H1 (cell line): ENCODE results near the gene AGAP3. TPM values are rescaled to one million over a fixed set of nuclear protein-coding genes. Genes with fewer than 3 reads are reported as not detected.

Experiments used
- CTCF ChIA-PET: fragments of 300-600 bp; sonication (Branson Sonifier 250); formaldehyde crosslinking; loops from one replicate; lab custom pipeline; 2021; ENCODE audit not compliant: partially characterized antibody; lab: Charles Lee
- POLR2A ChIA-PET: fragments of 300-600 bp; sonication (Branson Sonifier 250); formaldehyde crosslinking; loops from one replicate; lab custom pipeline; 2021; ENCODE audit warnings: inconsistent platforms; ENCODE audit not compliant: partially characterized antibody; lab: Charles Lee
- DNase-seq, 2 experiments: peaks; one replicate each; pipeline versions ENCODE4 v3.0.0 to v3.0.0-alpha.2; 2010 to 2022; ENCODE audit warnings: low spot score in 2 of 2, low read depth in 1 of 2, mixed read lengths in 1 of 2
- FAIRE-seq: peaks from 2 replicates; lab custom pipeline; 2011; peaks lifted over from hg19 to GRCh38; lab: Jason Lieb, UNC
- H2AFZ ChIP-seq: 2 replicates; pipeline ENCODE4 v1.8.1; 2012; ENCODE audit warnings: low read length, inconsistent platforms
- H2AK5ac ChIP-seq: 2 replicates; pipeline ENCODE4 v1.6.1; 2013; ENCODE audit warnings: low read depth, low read length
- H2BK120ac ChIP-seq: replicated peaks from 2 replicates; pipeline ENCODE3; 2013; ENCODE audit warnings: low read depth, low read length, inconsistent platforms
- H2BK12ac ChIP-seq: 2 replicates; pipeline ENCODE4 v1.6.1; 2013; ENCODE audit warnings: low read depth, low read length
- H2BK15ac ChIP-seq: 2 replicates; pipeline ENCODE4 v1.6.1; 2013; ENCODE audit warnings: low read length
- H2BK20ac ChIP-seq: 2 replicates; pipeline ENCODE4 v1.6.1; 2013; ENCODE audit warnings: low read length
- H2BK5ac ChIP-seq: 2 replicates; pipeline ENCODE4 v1.6.1; 2013; ENCODE audit warnings: low read depth, low read length
- H3K14ac ChIP-seq: 2 replicates; pipeline ENCODE4 v1.6.1; 2013; ENCODE audit warnings: inconsistent platforms; ENCODE audit not compliant: insufficient read length
- H3K18ac ChIP-seq: 2 replicates; pipeline ENCODE4 v1.6.1; 2013; ENCODE audit warnings: low read length; ENCODE audit errors: extremely low read depth
- H3K23ac ChIP-seq: 2 replicates; pipeline ENCODE4 v1.6.1; 2013; ENCODE audit warnings: inconsistent platforms; ENCODE audit not compliant: insufficient read length
- H3K23me2 ChIP-seq: 2 replicates; pipeline ENCODE4 v1.6.1; 2013; ENCODE audit warnings: low read depth, low read length
- H3K27ac ChIP-seq: 2 replicates; pipeline ENCODE4 v1.6.1; 2011; ENCODE audit warnings: low read depth, low read length, inconsistent platforms
- H3K27me3 ChIP-seq, 4 experiments: replicated peaks in 1 of 4; 1 replicate in 1 of 4; 2 replicates in 3 of 4; pipeline versions ENCODE4 v1.6.1 to v1.8.1; 2011 to 2013; ENCODE audit warnings: low read length in 3 of 4, mild to moderate bottlenecking in 3 of 4, inconsistent platforms in 2 of 4, mixed read lengths in 2 of 4, moderate library complexity in 1 of 4; ENCODE audit not compliant: control insufficient read depth in 3 of 4, insufficient read depth in 3 of 4; ENCODE audit errors: extremely low read depth in 1 of 4
- H3K36me3 ChIP-seq, 4 experiments: 2 replicates each; pipeline versions ENCODE4 v1.6.1 to v1.8.1; 2011 to 2013; ENCODE audit warnings: mild to moderate bottlenecking in 4 of 4, low read length in 3 of 4, moderate library complexity in 2 of 4, control low read depth in 1 of 4, inconsistent platforms in 1 of 4; ENCODE audit not compliant: insufficient read depth in 4 of 4, control insufficient read depth in 2 of 4
- H3K4ac ChIP-seq: replicated peaks from 2 replicates; pipeline ENCODE3; 2013; ENCODE audit warnings: low read length, low read depth, mixed read lengths, inconsistent platforms; ENCODE audit not compliant: insufficient read length
- H3K4me1 ChIP-seq, 4 experiments: replicated peaks in 1 of 4; 1 replicate in 1 of 4; 2 replicates in 3 of 4; pipeline versions ENCODE4 v1.6.1 to v1.8.1; 2011 to 2013; ENCODE audit warnings: low read length in 3 of 4, inconsistent platforms in 2 of 4, mixed read lengths in 1 of 4; ENCODE audit not compliant: insufficient read depth in 4 of 4, control insufficient read depth in 3 of 4
- H3K4me2 ChIP-seq, 2 experiments: 2 replicates each; pipeline versions ENCODE4 v1.6.1 to v1.8.1; 2011 to 2013; ENCODE audit warnings: low read depth in 2 of 2, low read length in 2 of 2, control low read depth in 1 of 2, inconsistent platforms in 1 of 2, mild to moderate bottlenecking in 1 of 2; ENCODE audit not compliant: insufficient read depth in 1 of 2
- H3K4me3 ChIP-seq, 4 experiments: fragments of 200-600, 300-600 bp in 1 of 4; sonication (generic), shearing (Covaris generic), sonication (Bioruptor Twin) in 1 of 4; 2 replicates each; pipeline versions ENCODE4 v1.5.1 to v1.8.1; 2011 to 2016; ENCODE audit warnings: low read length in 4 of 4, low read depth in 3 of 4, control low read depth in 2 of 4, inconsistent platforms in 2 of 4, mild to moderate bottlenecking in 2 of 4, mixed read lengths in 1 of 4, moderate library complexity in 1 of 4; ENCODE audit not compliant: insufficient read depth in 2 of 4; ENCODE audit errors: extremely low read depth in 1 of 4
- H3K56ac ChIP-seq: replicated peaks from 2 replicates; pipeline ENCODE3; 2013; ENCODE audit warnings: low read depth, mild to moderate bottlenecking, mixed read lengths, low read length, inconsistent platforms; ENCODE audit not compliant: insufficient read length
- H3K79me1 ChIP-seq: 2 replicates; pipeline ENCODE4 v1.6.1; 2013; ENCODE audit warnings: low read depth, low read length, control low read depth
- H3K79me2 ChIP-seq, 2 experiments: 2 replicates each; pipeline versions ENCODE4 v1.6.1 to v1.8.1; 2012 to 2013; ENCODE audit warnings: low read length in 2 of 2, mild to moderate bottlenecking in 2 of 2, inconsistent platforms in 1 of 2; ENCODE audit not compliant: insufficient read depth in 2 of 2, control insufficient read depth in 1 of 2
- H3K9ac ChIP-seq, 4 experiments: replicated peaks in 1 of 4; 1 replicate in 1 of 4; 2 replicates in 3 of 4; pipeline versions ENCODE4 v1.6.1 to v1.8.1; 2011 to 2013; ENCODE audit warnings: low read depth in 3 of 4, low read length in 3 of 4, control low read depth in 2 of 4, mild to moderate bottlenecking in 2 of 4, moderate library complexity in 2 of 4, inconsistent platforms in 1 of 4; ENCODE audit errors: extremely low read depth in 1 of 4
- H3K9me3 ChIP-seq, 2 experiments: 2 replicates each; pipeline versions ENCODE4 v1.6.1 to v1.8.1; 2012 to 2013; ENCODE audit warnings: mild to moderate bottlenecking in 2 of 2, moderate library complexity in 2 of 2, control low read depth in 1 of 2, inconsistent platforms in 1 of 2, low read depth in 1 of 2, low read length in 1 of 2, mixed read lengths in 1 of 2; ENCODE audit not compliant: insufficient read depth in 2 of 2
- H4K20me1 ChIP-seq, 2 experiments: replicated peaks in 1 of 2; 2 replicates each; pipeline versions ENCODE3 to v1.8.1; 2011 to 2013; ENCODE audit warnings: inconsistent platforms in 2 of 2, low read length in 2 of 2, mild to moderate bottlenecking in 1 of 2; ENCODE audit not compliant: insufficient read depth in 2 of 2, control insufficient read depth in 1 of 2
- H4K5ac ChIP-seq: 2 replicates; pipeline ENCODE4 v1.6.1; 2013; ENCODE audit warnings: low read length, low read depth, mixed read lengths, inconsistent platforms; ENCODE audit not compliant: insufficient read length
- H4K8ac ChIP-seq: 2 replicates; pipeline ENCODE4 v1.8.0; 2013; ENCODE audit warnings: mild to moderate bottlenecking, moderate library complexity, low read length, inconsistent platforms; ENCODE audit not compliant: insufficient read depth; ENCODE audit errors: extremely low read depth
- H4K91ac ChIP-seq: replicated peaks from 2 replicates; pipeline ENCODE3; 2013; ENCODE audit warnings: low read length, mixed read lengths, inconsistent platforms; ENCODE audit not compliant: insufficient read length
- ASH2L ChIP-seq: fragments of 200-600, 300-600 bp; sonication (generic); IDR thresholded peaks from one replicate; pipeline ENCODE4 v1.7.1; 2017; ENCODE audit warnings: low read length
- BACH1 ChIP-seq: IDR thresholded peaks from 2 replicates; pipeline ENCODE4 v1.6.1; 2012; ENCODE audit warnings: low read length, improper control_type of control experiment
- BCL11A ChIP-seq, 2 experiments: IDR thresholded peaks; one replicate each; pipeline ENCODE4 v1.6.1; 2011; ENCODE audit warnings: low read depth in 2 of 2, low read length in 2 of 2, mild to moderate bottlenecking in 2 of 2
- NANOG ChIP-seq: IDR thresholded peaks from 2 replicates; pipeline ENCODE4 v1.6.1; 2011; ENCODE audit warnings: low read length, low read depth, mild to moderate bottlenecking, inconsistent platforms; ENCODE audit not compliant: insufficient read depth, poor library complexity, severe bottlenecking
- POLR2AphosphoS5 ChIP-seq: IDR thresholded peaks from 2 replicates; pipeline ENCODE4 v1.6.1; 2011; ENCODE audit warnings: low read depth, low read length
- SIRT6 ChIP-seq: IDR thresholded peaks from one replicate; pipeline ENCODE4 v1.7.1; 2012; ENCODE audit warnings: low read length, inconsistent platforms
- WGBS, 2 experiments: shearing (Covaris generic) in 1 of 2; methylation state at CpG; one replicate each; pipeline versions ENCODE4 v1.1.6 to v1.1.7; 2013 to 2015; ENCODE audit warnings: low lambda C conversion rate in 2 of 2, mixed read lengths in 2 of 2, inconsistent platforms in 1 of 2, low coverage in 1 of 2, missing lambda C conversion rate in 1 of 2; ENCODE audit not compliant: insufficient replicate concordance in 2 of 2, insufficient coverage in 1 of 2, insufficient read length in 1 of 2; ENCODE audit errors: extremely low coverage in 1 of 2, missing lambda C conversion rate in 1 of 2; 5-methylcytosine and 5-hydroxymethylcytosine counted together
- polyA plus RNA-seq, 7 experiments: library from polyadenylated mRNA; depleted of rRNA in 3 of 7; stranded (reverse) in 5 of 7; unstranded in 2 of 7; fragments of >200 nt in 5 of 7; fragments of 200-250 nt in 2 of 7; gene quantifications; 1 replicate in 5 of 7; 2 replicates in 1 of 7; 4 replicates in 1 of 7; pipeline versions ENCODE4 v1.2.1 to v1.2.3, GENCODE V29; 2011 to 2013; ENCODE audit warnings: missing spikeins in 2 of 7, mixed read lengths in 2 of 7
- total RNA-seq: library from RNA; stranded (reverse); fragmentation: NEBNext Ultra II Directional; extraction: Animal tissue kit (Norgen Biotek cat#: 25700); gene quantifications from 2 replicates; pipeline ENCODE4 v1.2.1, GENCODE V29; 2021

Gene AGAP3
- total and polyA plus RNA-seq, 2 of the 8 experiments (the other 6 are each of a cell fraction or from before 2014, with no cell fraction given) = 66.4 to 120 TPM

DNA sequence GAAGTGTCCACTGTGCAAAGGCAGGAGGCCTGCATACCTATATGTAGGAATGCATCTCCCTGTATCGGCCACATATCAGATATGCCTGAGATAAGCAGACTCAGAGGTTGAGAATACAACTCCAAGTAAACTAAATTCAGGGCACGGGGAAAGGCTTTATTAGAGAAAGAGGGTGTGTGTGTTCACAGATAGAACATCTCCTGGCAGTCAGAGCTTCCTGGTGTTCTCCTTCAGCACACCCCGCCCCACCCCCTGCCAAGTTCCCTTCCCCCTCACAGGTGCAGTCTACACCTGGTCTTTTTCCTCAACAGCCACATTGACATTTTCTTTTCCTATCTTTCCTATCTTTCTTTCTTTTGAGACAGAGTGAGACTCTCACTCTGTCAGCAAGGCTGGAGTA lies 64.1 kb downstream of the AGAP3 start:
- H3K79me1 ChIP-seq = no peaks in the 10 kb centered on the region
- H3K4me2 ChIP-seq = no peak overlapping the region
- no peaks in the 10 kb centered on the region for H3K36me3 ChIP-seq
- H2BK120ac ChIP-seq = no peak overlapping the region
- H4K8ac ChIP-seq = no peak overlapping the region
- H3K14ac ChIP-seq = no peak overlapping the region
- POLR2A ChIA-PET = interaction anchor here (2.1 kb wide), 1 partner anchor 11 kb away, joined by 8 read pairs; no protein-coding TSS in a partner anchor
- no peak overlapping the region for H2BK15ac ChIP-seq
- no peak overlapping the region for H3K9ac ChIP-seq
- CTCF ChIA-PET = interaction anchor here (1.0 to 18.9 kb wide), 8 partner anchors 9 to 132 kb away, joined by 3 to 197 read pairs (median 4); no protein-coding TSS in a partner anchor
- H2AK5ac ChIP-seq = no peak overlapping the region
- no peaks in the 10 kb centered on the region for H3K4me1 ChIP-seq
- no peak overlapping the region for H2AFZ ChIP-seq
- 78% methylated on average over 2 of the region's 3 CpGs; no CpG with 5 or more reads in 1 of the 2 experiments for WGBS, 2 experiments
- H2BK5ac ChIP-seq = no peak overlapping the region
- H3K56ac ChIP-seq = no peak overlapping the region
- H3K4me3 ChIP-seq = no peak overlapping the region
- H2BK12ac ChIP-seq = no peak overlapping the region
- no peaks in the 10 kb centered on the region for H3K9me3 ChIP-seq
- peaks cover 0 to 5% (median 2%) of the 10 kb centered on the region in 4 experiments; a peak in 3 of 7 replicates for H3K27me3 ChIP-seq
- no peak overlapping the region for H3K4ac ChIP-seq
- DNase-seq (no peak), FAIRE-seq (no peak)
- H2BK20ac ChIP-seq = no peak overlapping the region
- no peaks in the 10 kb centered on the region for H4K20me1 ChIP-seq
- no peak overlapping the region for H3K23ac ChIP-seq
- H3K79me2 ChIP-seq = no peaks in the 10 kb centered on the region
- H4K91ac ChIP-seq = no peak overlapping the region
- H4K5ac ChIP-seq = no peak overlapping the region
- H3K18ac ChIP-seq = no peak overlapping the region
- H3K23me2 ChIP-seq = no peaks in the 10 kb centered on the region; the same call in 1 of the 2 replicates
- H3K27ac ChIP-seq = no peak overlapping the region
- TF ChIP-seq BACH1 (no peak), BCL11A (IDR thresholded peaks at IDR 0.05; ENCODE audit: low read depth in 2 of 2, low read length in 2 of 2) (no peak), ASH2L (no peak), POLR2AphosphoS5 (no peak), NANOG (no peak), SIRT6 (no peak)
